H9 (cell line): ENCODE results near the gene ENDOV. TPM values are rescaled to one million over a fixed set of nuclear protein-coding genes. Genes with fewer than 3 reads are reported as not detected.
A peak's percentile ranks its signal among the peaks of the same experiment; 100 is the strongest.

Source experiments
- DNase-seq: peaks from one replicate; pipeline ENCODE4 v3.0.0-alpha.2; 2017
- H2AFZ ChIP-seq: one replicate; pipeline ENCODE4 v1.6.1; 2013; ENCODE audit warnings: mild to moderate bottlenecking, low read length, control low read depth, moderate library complexity
- H2AK5ac ChIP-seq: 2 replicates; pipeline ENCODE4 v1.6.1; 2013; ENCODE audit warnings: low read length, control low read depth, mixed read lengths; ENCODE audit not compliant: insufficient read length
- H2BK120ac ChIP-seq: one replicate; pipeline ENCODE4 v1.6.1; 2013; ENCODE audit warnings: low read depth, mild to moderate bottlenecking, low read length, control low read depth, inconsistent platforms; ENCODE audit not compliant: poor library complexity, severe bottlenecking
- H2BK12ac ChIP-seq: 2 replicates; pipeline ENCODE4 v1.6.1; 2013; ENCODE audit warnings: low read length, control low read depth, mixed read lengths, low read depth; ENCODE audit not compliant: insufficient read length
- H2BK15ac ChIP-seq: 2 replicates; pipeline ENCODE4 v1.6.1; 2013; ENCODE audit warnings: low read depth, low read length, control low read depth
- H2BK20ac ChIP-seq: one replicate; pipeline ENCODE4 v1.6.1; 2013; ENCODE audit warnings: low read depth, mild to moderate bottlenecking, low read length, control low read depth, inconsistent platforms; ENCODE audit not compliant: poor library complexity, severe bottlenecking
- H2BK5ac ChIP-seq: 2 replicates; pipeline ENCODE4 v1.6.1; 2013; ENCODE audit warnings: low read length, control low read depth, mixed read lengths; ENCODE audit not compliant: insufficient read length
- H3K14ac ChIP-seq: 2 replicates; pipeline ENCODE4 v1.6.1; 2013; ENCODE audit warnings: low read length, control low read depth; ENCODE audit not compliant: insufficient read depth
- H3K18ac ChIP-seq: 2 replicates; pipeline ENCODE4 v1.6.1; 2013; ENCODE audit warnings: low read depth, mild to moderate bottlenecking, mixed read lengths, low read length, control low read depth; ENCODE audit not compliant: insufficient read length
- H3K23ac ChIP-seq: 2 replicates; pipeline ENCODE4 v1.6.1; 2013; ENCODE audit warnings: low read length, control low read depth, mixed read lengths, low read depth; ENCODE audit not compliant: insufficient read length
- H3K23me2 ChIP-seq: 2 replicates; pipeline ENCODE4 v1.6.1; 2013; ENCODE audit warnings: low read depth, mild to moderate bottlenecking, mixed read lengths, low read length, control low read depth; ENCODE audit not compliant: insufficient read length, poor library complexity, severe bottlenecking
- H3K27ac ChIP-seq: 2 replicates; pipeline ENCODE4 v1.5.1; 2013; ENCODE audit warnings: low read length, control low read depth, mixed read lengths, low read depth; ENCODE audit not compliant: insufficient read length
- H3K27me3 ChIP-seq: 2 replicates; pipeline ENCODE4 v1.6.1; 2013; ENCODE audit warnings: low read length, control low read depth, inconsistent platforms; ENCODE audit not compliant: insufficient read depth
- H3K4ac ChIP-seq: 2 replicates; pipeline ENCODE4 v1.6.1; 2013; ENCODE audit warnings: low read depth, mild to moderate bottlenecking, control low read depth, inconsistent platforms, low read length, moderate library complexity
- H3K4me1 ChIP-seq: 2 replicates; pipeline ENCODE4 v1.6.1; 2013; ENCODE audit warnings: low read length, control low read depth, inconsistent platforms; ENCODE audit not compliant: insufficient read depth
- H3K4me2 ChIP-seq: 2 replicates; pipeline ENCODE4 v1.6.1; 2013; ENCODE audit warnings: low read length, control low read depth, mixed read lengths; ENCODE audit not compliant: insufficient read length, insufficient read depth
- H3K56ac ChIP-seq: 2 replicates; pipeline ENCODE4 v1.6.1; 2013; ENCODE audit warnings: low read depth, mild to moderate bottlenecking, mixed read lengths, low read length, control low read depth; ENCODE audit not compliant: insufficient read length
- H3K79me1 ChIP-seq: 2 replicates; pipeline ENCODE4 v1.6.1; 2013; ENCODE audit warnings: low read depth, mild to moderate bottlenecking, moderate library complexity, low read length, control low read depth, inconsistent platforms; ENCODE audit not compliant: insufficient read depth, poor library complexity, severe bottlenecking
- H3K79me2 ChIP-seq: 2 replicates; pipeline ENCODE4 v1.6.1; 2013; ENCODE audit warnings: low read length, control low read depth, inconsistent platforms; ENCODE audit not compliant: insufficient read depth
- H3K9ac ChIP-seq: 2 replicates; pipeline ENCODE4 v1.6.1; 2013; ENCODE audit warnings: low read length, control low read depth, mixed read lengths; ENCODE audit not compliant: insufficient read length; ENCODE audit errors: extremely low read depth
- H3K9me3 ChIP-seq: one replicate; pipeline ENCODE4 v1.6.1; 2013; ENCODE audit warnings: low read depth, low read length, inconsistent platforms; ENCODE audit not compliant: control insufficient read depth
- H3T11ph ChIP-seq: one replicate; pipeline ENCODE4 v1.6.1; 2013; ENCODE audit warnings: mild to moderate bottlenecking, low read length, control low read depth, inconsistent platforms
- H4K20me1 ChIP-seq: one replicate; pipeline ENCODE4 v1.6.1; 2013; ENCODE audit not compliant: control insufficient read depth, insufficient read length, insufficient read depth
- H4K5ac ChIP-seq: 2 replicates; pipeline ENCODE4 v1.6.1; 2013; ENCODE audit warnings: low read depth, mild to moderate bottlenecking, mixed read lengths, low read length, control low read depth; ENCODE audit not compliant: insufficient read length
- H4K8ac ChIP-seq: replicated peaks from 2 replicates; pipeline ENCODE4 v1.6.1; 2013; ENCODE audit warnings: low read length, control low read depth, mixed read lengths, low read depth; ENCODE audit not compliant: insufficient read length
- H4K91ac ChIP-seq: 2 replicates; pipeline ENCODE4 v1.6.1; 2013; ENCODE audit warnings: low read depth, mild to moderate bottlenecking, moderate library complexity, mixed read lengths, low read length, control low read depth; ENCODE audit not compliant: insufficient read length
- H3K27ac Mint-ChIP-seq, 3 experiments: 2 replicates in 2 of 3; 3 replicates in 1 of 3; pipeline ENCODE4 v1.8.0; 2020 to 2021; ENCODE audit warnings: mixed read lengths in 3 of 3, mild to moderate bottlenecking in 1 of 3, moderate library complexity in 1 of 3
- H3K27me3 Mint-ChIP-seq: 2 replicates; pipeline ENCODE4 v1.8.0; 2021; ENCODE audit warnings: low read depth, mild to moderate bottlenecking, moderate library complexity, mixed read lengths
- H3K36me3 Mint-ChIP-seq, 3 experiments: 2 replicates in 2 of 3; 3 replicates in 1 of 3; pipeline ENCODE4 v1.8.0; 2020 to 2021; ENCODE audit warnings: low read depth in 3 of 3, mixed read lengths in 3 of 3; ENCODE audit not compliant: insufficient read depth in 1 of 3
- H3K4me1 Mint-ChIP-seq, 2 experiments: 2 replicates each; pipeline ENCODE4 v1.8.0; 2020; ENCODE audit warnings: mixed read lengths in 2 of 2
- H3K4me3 Mint-ChIP-seq, 2 experiments: 2 replicates in 1 of 2; 3 replicates in 1 of 2; pipeline ENCODE4 v1.8.0; 2020 to 2021; ENCODE audit warnings: mild to moderate bottlenecking in 2 of 2, mixed read lengths in 2 of 2, moderate library complexity in 1 of 2
- H3K9me3 Mint-ChIP-seq, 2 experiments: 2 replicates in 1 of 2; 3 replicates in 1 of 2; pipeline ENCODE4 v1.8.0; 2020; ENCODE audit warnings: mild to moderate bottlenecking in 2 of 2, mixed read lengths in 2 of 2, moderate library complexity in 1 of 2
- WGBS: extraction: QIAGEN DNeasy Blood & Tissue Kit; methylation state at CpG from one replicate; pipeline ENCODE4 v1.1.7; 2013; ENCODE audit warnings: missing lambda C conversion rate, low lambda C conversion rate, mixed read lengths; ENCODE audit not compliant: insufficient read length; ENCODE audit errors: extremely low coverage; 5-methylcytosine and 5-hydroxymethylcytosine counted together
- total RNA-seq: library from RNA; stranded (reverse); gene quantifications from 2 replicates; pipeline ENCODE4 v1.2.1, GENCODE V29; 2021
- TF ChIP-seq, protein P1 (sequence below): fragments of 200-600 bp; sonication (generic); conservative IDR thresholded peaks from 3 replicates; pipeline ENCODE4 v1.8.0; 2021; ENCODE audit warnings: antibody characterized with exemption, mild to moderate bottlenecking

ENDOV gene
- total RNA-seq, 1 experiment from 2014 or later, result 17.1 TPM

DNA sequence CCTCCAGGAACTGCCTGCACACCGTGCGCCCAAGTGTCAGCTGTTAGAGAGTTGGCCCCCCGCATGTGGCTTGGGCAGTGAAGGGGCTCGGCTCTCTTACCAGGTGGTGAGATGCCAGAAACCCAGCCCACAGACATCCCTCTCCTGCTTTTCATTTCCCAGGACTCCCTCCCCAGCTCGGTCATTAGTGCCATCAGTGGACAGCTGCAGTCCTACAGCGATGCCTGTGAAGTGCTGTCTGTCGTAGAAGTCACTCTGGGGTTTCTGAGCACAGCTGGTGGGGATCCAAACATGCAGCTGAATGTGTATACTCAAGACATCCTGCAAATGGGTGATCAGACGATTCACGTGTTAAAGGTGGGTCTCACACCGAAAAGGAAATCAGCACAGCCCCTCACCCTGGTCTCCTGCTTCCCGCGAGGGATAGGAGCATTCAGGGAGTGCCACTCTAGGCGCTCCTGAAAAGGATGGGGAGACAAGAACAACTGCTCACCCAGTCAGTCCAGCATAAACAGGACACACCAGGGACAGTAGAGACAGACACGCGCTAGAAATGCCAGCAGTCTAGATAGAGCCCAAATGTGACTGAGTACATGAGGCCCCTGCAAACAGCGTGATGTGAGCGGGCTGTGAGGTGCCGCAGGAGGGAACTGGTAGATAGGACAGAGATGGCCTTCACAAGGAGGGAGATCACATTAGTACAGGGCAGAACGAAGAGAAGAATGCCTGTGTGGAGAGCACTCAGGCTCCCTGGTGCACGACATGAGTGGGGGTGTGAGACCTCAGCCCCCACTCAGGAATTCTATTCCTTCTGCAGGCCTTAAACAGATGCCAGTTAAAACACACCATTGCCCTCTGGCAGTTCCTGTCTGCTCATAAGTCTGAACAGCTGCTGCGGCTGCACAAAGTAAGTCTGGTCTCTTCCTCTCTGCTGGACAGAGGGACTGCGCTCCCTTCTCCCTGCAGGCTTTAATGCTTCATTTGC is 25.7 kb upstream of the ENDOV start:
- Histone ChIP-seq H3K27ac (no peak overlapping the region), H4K91ac (no peak overlapping the region), H3K18ac (no peak overlapping the region), H4K8ac (no peak overlapping the region), H3K56ac (no peak overlapping the region), H2BK5ac (no peak overlapping the region), H3K9me3 (no peaks in the 10 kb centered on the region), H3K14ac (no peak overlapping the region), H3T11ph (no peak overlapping the region), H3K23ac (no peak overlapping the region), H3K9ac (no peak overlapping the region), H3K4ac (no peak overlapping the region), H3K27me3 (no peaks in the 10 kb centered on the region), H3K4me1 (no peaks in the 10 kb centered on the region), H3K23me2 (no peaks in the 10 kb centered on the region), H3K79me1 (no peaks in the 10 kb centered on the region), H3K79me2 (no peaks in the 10 kb centered on the region), H2BK20ac (no peak overlapping the region), H4K20me1 (no peaks in the 10 kb centered on the region), H2AFZ (no peak overlapping the region), H4K5ac (no peak overlapping the region), H2BK12ac (no peak overlapping the region), H3K4me2 (no peak overlapping the region), H2AK5ac (no peak overlapping the region), H2BK120ac (no peak overlapping the region), H2BK15ac (no peak overlapping the region)
- no peaks in the 10 kb centered on the region for H3K27me3 Mint-ChIP-seq
- no peak for DNase-seq
- H3K4me3 Mint-ChIP-seq, result no peak overlapping the region
- TF ChIP-seq, protein P1, sequence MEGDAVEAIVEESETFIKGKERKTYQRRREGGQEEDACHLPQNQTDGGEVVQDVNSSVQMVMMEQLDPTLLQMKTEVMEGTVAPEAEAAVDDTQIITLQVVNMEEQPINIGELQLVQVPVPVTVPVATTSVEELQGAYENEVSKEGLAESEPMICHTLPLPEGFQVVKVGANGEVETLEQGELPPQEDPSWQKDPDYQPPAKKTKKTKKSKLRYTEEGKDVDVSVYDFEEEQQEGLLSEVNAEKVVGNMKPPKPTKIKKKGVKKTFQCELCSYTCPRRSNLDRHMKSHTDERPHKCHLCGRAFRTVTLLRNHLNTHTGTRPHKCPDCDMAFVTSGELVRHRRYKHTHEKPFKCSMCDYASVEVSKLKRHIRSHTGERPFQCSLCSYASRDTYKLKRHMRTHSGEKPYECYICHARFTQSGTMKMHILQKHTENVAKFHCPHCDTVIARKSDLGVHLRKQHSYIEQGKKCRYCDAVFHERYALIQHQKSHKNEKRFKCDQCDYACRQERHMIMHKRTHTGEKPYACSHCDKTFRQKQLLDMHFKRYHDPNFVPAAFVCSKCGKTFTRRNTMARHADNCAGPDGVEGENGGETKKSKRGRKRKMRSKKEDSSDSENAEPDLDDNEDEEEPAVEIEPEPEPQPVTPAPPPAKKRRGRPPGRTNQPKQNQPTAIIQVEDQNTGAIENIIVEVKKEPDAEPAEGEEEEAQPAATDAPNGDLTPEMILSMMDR, result no peak
- H3K9me3 Mint-ChIP-seq, result no peaks in the 10 kb centered on the region
- peaks cover 11 to 66% (median 58%) of the 10 kb centered on the region in 3 experiments; a peak in 6 of 7 replicates for H3K36me3 Mint-ChIP-seq
- WGBS, result no CpG with 5 or more reads among the region's 22 CpGs
- peak overlapping the region in 2 of 3 experiments; percentile 33 to 57; a peak in 3 of 7 replicates for H3K27ac Mint-ChIP-seq
- peaks cover 0 to 4% of the 10 kb centered on the region in 2 experiments; a peak in 1 of 4 replicates for H3K4me1 Mint-ChIP-seq
